ENCODE results near the gene HIVEP3. TPM values are rescaled to one million over a fixed set of nuclear protein-coding genes. Genes with fewer than 3 reads are reported as not detected.
A peak's percentile ranks its signal among the peaks of the same experiment; 100 is the strongest.

Gene HIVEP3
- total RNA-seq, 1 donor from 2014 or later: 1.2 TPM

GRCh38 chr1:41715441-41716095 lies 203.2 kb downstream of the HIVEP3 start:
- Mint-ChIP-seq H3K4me1 (peaks cover 5% of the 10 kb centered on the region), H3K36me3 (ENCODE audit: low read depth) (no peaks in the 10 kb centered on the region), H3K9me3 (no peaks in the 10 kb centered on the region), H3K27me3 (ENCODE audit: low read depth) (no peaks in the 10 kb centered on the region), H3K27ac (ENCODE audit: unreplicated experiment) (peak overlapping the region; percentile 45), H3K4me3 (no peak overlapping the region)
- no peak for DNase-seq (ENCODE audit: low read depth, low spot score)
- no peak for TF ChIP-seq CTCF (conservative IDR thresholded peaks at IDR 0.05)

- H3K27me3 Mint-ChIP-seq (ENCODE audit: low read depth): no peaks in the 10 kb centered on the region
- H3K36me3 Mint-ChIP-seq (ENCODE audit: low read depth): no peaks in the 10 kb centered on the region
- no peaks in the 10 kb centered on the region for H3K9me3 Mint-ChIP-seq
- DNase-seq (ENCODE audit: low read depth, low spot score): no peak
- H3K27ac Mint-ChIP-seq (ENCODE audit: unreplicated experiment): no peak overlapping the region
- peaks cover 8% of the 10 kb centered on the region for H3K4me1 Mint-ChIP-seq
- H3K4me3 Mint-ChIP-seq: no peak overlapping the region
- TF ChIP-seq CTCF (conservative IDR thresholded peaks at IDR 0.05): no peak
These were observed 203.9 kb downstream of the HIVEP3 start for GRCh38 chr1:41714638-41715389.

GRCh38 chr1:41713557-41714327 lies 205.0 kb downstream of the HIVEP3 start:
- no peak overlapping the region for H3K4me3 Mint-ChIP-seq
- H3K4me1 Mint-ChIP-seq: peaks cover 8% of the 10 kb centered on the region
- H3K9me3 Mint-ChIP-seq: no peaks in the 10 kb centered on the region
- no peak for TF ChIP-seq CTCF (conservative IDR thresholded peaks at IDR 0.05)
- H3K27ac Mint-ChIP-seq (ENCODE audit: unreplicated experiment): peak overlapping the region; percentile 40
- no peak for DNase-seq (ENCODE audit: low read depth, low spot score)
- no peaks in the 10 kb centered on the region for H3K27me3 Mint-ChIP-seq (ENCODE audit: low read depth)
- no peaks in the 10 kb centered on the region for H3K36me3 Mint-ChIP-seq (ENCODE audit: low read depth)

- Mint-ChIP-seq H3K4me3 (no peak overlapping the region), H3K9me3 (no peaks in the 10 kb centered on the region), H3K27me3 (ENCODE audit: low read depth) (no peaks in the 10 kb centered on the region), H3K27ac (ENCODE audit: unreplicated experiment) (no peak overlapping the region), H3K36me3 (ENCODE audit: low read depth) (no peaks in the 10 kb centered on the region), H3K4me1 (peaks cover 8% of the 10 kb centered on the region)
- no peak for DNase-seq (ENCODE audit: low read depth, low spot score)
- no peak for TF ChIP-seq CTCF (conservative IDR thresholded peaks at IDR 0.05)
These were observed 205.6 kb downstream of the HIVEP3 start for GRCh38 chr1:41713141-41713540.

GRCh38 chr1:41712695-41713094 lies 206.0 kb downstream of the HIVEP3 start:
- H3K4me1 Mint-ChIP-seq: peaks cover 8% of the 10 kb centered on the region
- TF ChIP-seq CTCF (conservative IDR thresholded peaks at IDR 0.05): no peak
- no peaks in the 10 kb centered on the region for H3K27me3 Mint-ChIP-seq (ENCODE audit: low read depth)
- no peak overlapping the region for H3K4me3 Mint-ChIP-seq
- no peaks in the 10 kb centered on the region for H3K36me3 Mint-ChIP-seq (ENCODE audit: low read depth)
- H3K9me3 Mint-ChIP-seq: no peaks in the 10 kb centered on the region
- no peak for DNase-seq (ENCODE audit: low read depth, low spot score)
- no peak overlapping the region for H3K27ac Mint-ChIP-seq (ENCODE audit: unreplicated experiment)

Data from neural crest cell (in vitro differentiated cells).